ENCODE data around the gene ELOB. TPM values are rescaled to one million over a fixed set of nuclear protein-coding genes. Genes with fewer than 3 reads are reported as not detected.

The ELOB gene
- total and polyA plus RNA-seq, 10 of the 15 experiments (the other 5 are each of a cell fraction or from before 2014, with no cell fraction given) = 86.9 to 823 (median 263) TPM

DNA sequence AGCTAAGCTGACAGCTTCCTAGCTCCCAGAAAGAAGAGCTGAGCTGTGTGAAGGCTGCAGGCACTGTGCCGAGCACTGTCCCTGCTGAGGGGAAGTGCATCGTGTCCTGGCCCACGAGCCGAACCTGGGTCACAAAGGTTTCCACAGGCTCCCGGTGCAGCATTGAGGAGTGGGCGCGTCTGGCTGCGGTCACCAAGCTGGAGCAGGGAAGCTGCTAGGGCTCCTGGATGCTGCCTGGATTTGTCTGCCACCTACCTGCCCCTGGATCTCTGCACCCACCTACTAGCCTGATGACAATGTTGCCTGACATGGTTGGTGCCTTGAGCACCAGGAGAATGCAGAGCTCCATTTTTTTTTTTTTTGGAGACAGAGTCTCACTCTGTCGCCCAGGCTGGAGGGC, 31.1 kb downstream of the ELOB start:
- Histone ChIP-seq H3K4me1 (ENCODE audit: control insufficient read depth, insufficient read depth, low read length) (peaks cover 4% of the 10 kb centered on the region; the same call in 1 of the 2 replicates), H3K9me3 (replicated peaks; ENCODE audit: control insufficient read depth, insufficient read depth, low read length) (no peaks in the 10 kb centered on the region), H3K4me3 (no peak overlapping the region), H3K27ac (ENCODE audit: control insufficient read depth, insufficient read depth) (no peak overlapping the region), H4K20me1 (ENCODE audit: control insufficient read depth, insufficient read depth) (no peaks in the 10 kb centered on the region; the same call in 1 of the 2 replicates), H3K36me3 (ENCODE audit: control insufficient read depth in 2 of 2, insufficient read depth in 2 of 2, low read length in 1 of 2) (no peaks in the 10 kb centered on the region), H2AFZ (ENCODE audit: control insufficient read depth, low read depth, low read length) (no peak overlapping the region), H3K79me2 (ENCODE audit: control insufficient read depth, insufficient read depth, low read length) (peaks cover 5% of the 10 kb centered on the region), H3K4me2 (ENCODE audit: control insufficient read depth, insufficient read depth) (no peak overlapping the region), H3K9ac (ENCODE audit: control insufficient read depth, insufficient read depth, low read length) (no peak overlapping the region), H3K27me3 (replicated peaks in 1 of 2; ENCODE audit: control insufficient read depth in 2 of 2, insufficient read depth in 2 of 2, low read length in 1 of 2) (no peaks in the 10 kb centered on the region)
- 76% methylated on average over 9 of the region's 9 CpGs for WGBS (ENCODE audit: insufficient coverage, insufficient replicate concordance, low lambda C conversion rate, missing lambda C conversion rate)
- no peak for FAIRE-seq
- in situ Hi-C loops (cut with MboI) = no loop called here
- BruUV-seq (replicated peaks) = no TSS peak
- POLR2A ChIA-PET = interaction anchor here (0.6 kb wide), 2 partner anchors 64 to 130 kb away, joined by 3 read pairs; partner anchors contain the start of gene KCTD5
- CTCF ChIA-PET = no interaction called here
- TF ChIP-seq CHD1 (IDR thresholded peaks at IDR 0.05; ENCODE audit: low read depth, low read length) (no peak), BMI1 (IDR thresholded peaks at IDR 0.05; ENCODE audit: borderline replicate concordance) (no peak), ZBTB40 (IDR thresholded peaks at IDR 0.05; ENCODE audit: borderline replicate concordance) (no peak), IKZF2 (IDR thresholded peaks at IDR 0.05) (no peak)
- SMC1A ChIA-PET (ENCODE audit: uncharacterized antibody, unreplicated experiment) = no interaction called here
- no peak for ATAC-seq
- RAD21 ChIA-PET (ENCODE audit: unreplicated experiment) = no interaction called here
- DNase-seq (ENCODE audit: low read depth, low spot score) = no peak
- intact Hi-C loops (cut with micrococcal nuclease; ENCODE audit: unreplicated experiment) = no loop called here
